A549 (cell line): ENCODE data around the gene TMEM141.

ENCODE experiments used
- CTCF ChIP-seq: fragments of >200 bp; sonication (Bioruptor Twin); formaldehyde crosslinking; IDR thresholded peaks from 3 replicates; pipeline ENCODE4 v1.5.1; 2016
- ELK1 ChIP-seq: fragments of 150-350 bp; IDR thresholded peaks from 2 replicates; pipeline ENCODE4 v1.6.1; 2014; ENCODE audit warnings: low read depth, mild to moderate bottlenecking, low read length
- HDAC2 ChIP-seq: fragments of 200-600 bp; sonication (generic); IDR thresholded peaks from 2 replicates; pipeline ENCODE4 v1.6.1; 2016
- JUN ChIP-seq, 2 experiments: fragments of >200 bp; sonication (Bioruptor Twin); formaldehyde crosslinking; IDR thresholded peaks; 2 replicates in 1 of 2; 3 replicates in 1 of 2; pipeline ENCODE4 v1.6.1; 2016 to 2017
- POLR2A ChIP-seq: IDR thresholded peaks from 2 replicates; pipeline ENCODE4 v1.6.1; 2012; ENCODE audit warnings: mild to moderate bottlenecking, low read length
- POLR2AphosphoS2 ChIP-seq: conservative IDR thresholded peaks from 2 replicates; pipeline ENCODE4 v1.6.1; 2012; ENCODE audit warnings: low read length, improper control_type of control experiment, inconsistent platforms
- REST ChIP-seq: fragments of 200-600 bp; sonication (generic); IDR thresholded peaks from 2 replicates; pipeline ENCODE4 v1.6.1; 2016; ENCODE audit warnings: antibody characterized with exemption, mild to moderate bottlenecking, moderate library complexity
- SMC3 ChIP-seq: fragments of >200 bp; sonication (Bioruptor Twin); formaldehyde crosslinking; IDR thresholded peaks from 3 replicates; pipeline ENCODE4 v1.6.1; 2018; ENCODE audit warnings: inconsistent platforms

- no peak for TF ChIP-seq REST
- no peak for TF ChIP-seq SMC3
- no peak for TF ChIP-seq HDAC2
- no peak for TF ChIP-seq CTCF
- TF ChIP-seq ELK1, result no peak
- no peak for TF ChIP-seq POLR2AphosphoS2
- no peak for TF ChIP-seq POLR2A
- no peak for TF ChIP-seq JUN (IDR thresholded peaks at IDR 0.05)
These were observed 40.6 kb upstream of the TMEM141 start for GRCh38 chr9:136750526-136750925.
